Fibroblast of gingiva (primary cell): ENCODE data around the gene BRD3OS.
A peak's percentile ranks its signal among the peaks of the same experiment; 100 is the strongest.
"Not testable (repeated sequence)": the region's sequence is repeated elsewhere in the genome, so short reads cannot be mapped to it uniquely, and the experiment has no call there.

ENCODE experiments used
- DNase-seq: peaks from one replicate; pipeline ENCODE4 v3.0.0-alpha.2; 2011; ENCODE audit warnings: low read depth

Gene BRD3OS

GRCh38 chr9:133988771-133989170 is 36.5 kb upstream of the BRD3OS start:
- not testable (repeated sequence) for DNase-seq

DNA sequence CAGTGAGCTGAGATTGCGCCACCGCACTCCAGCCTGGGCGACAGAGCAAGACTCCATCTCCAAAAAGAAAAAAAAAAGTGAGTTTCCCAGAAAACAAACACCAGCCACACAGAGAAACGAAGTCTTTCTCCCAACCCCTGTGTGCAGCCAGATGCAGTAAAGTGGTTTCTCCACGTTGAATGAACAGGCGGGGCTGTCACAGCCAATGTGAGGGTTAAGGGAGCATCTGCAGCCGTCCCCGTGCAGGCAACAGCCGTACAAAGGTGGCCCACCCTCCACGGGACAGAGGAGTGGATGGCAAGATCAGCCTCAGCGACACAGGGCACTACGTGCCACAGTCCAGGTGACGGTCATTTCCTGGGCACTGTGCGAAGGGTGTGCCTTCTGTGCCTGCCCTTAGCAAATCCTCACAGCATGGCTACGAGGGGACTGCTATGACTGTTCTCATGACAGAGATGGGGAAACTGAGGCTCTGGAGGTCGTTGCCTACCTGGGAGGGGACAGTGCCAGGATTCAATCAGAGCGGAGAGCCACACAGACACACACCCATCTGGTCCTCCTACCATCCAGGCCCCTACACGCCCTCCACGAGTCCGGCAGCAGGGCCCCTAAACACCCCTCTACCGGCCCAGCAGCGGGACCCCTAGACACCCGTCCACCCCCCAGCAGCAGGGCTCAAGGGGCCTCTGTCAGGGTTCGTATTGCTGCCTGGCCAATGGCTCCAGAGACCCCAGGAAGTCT is 35.5 kb upstream of the BRD3OS start:
- no peak for DNase-seq

GRCh38 chr9:133990366-133991213 is 34.7 kb upstream of the BRD3OS start:
- peak; percentile 69 for DNase-seq

- no peak for DNase-seq
These were observed 33.9 kb upstream of the BRD3OS start for GRCh38 chr9:133991214-133991921.

GRCh38 chr9:133991964-133992779 is 33.1 kb upstream of the BRD3OS start, which contains the start of gene VAV2:
Gene VAV2, minus strand, starts transcription at chr9:133992324. Its CDS starts 46 bp downstream, at chr9:133992278.
- DNase-seq = peak; percentile 74

- peak; percentile 89 for DNase-seq
These were observed 32.3 kb upstream of the BRD3OS start for GRCh38 chr9:133992780-133993634.

DNA sequence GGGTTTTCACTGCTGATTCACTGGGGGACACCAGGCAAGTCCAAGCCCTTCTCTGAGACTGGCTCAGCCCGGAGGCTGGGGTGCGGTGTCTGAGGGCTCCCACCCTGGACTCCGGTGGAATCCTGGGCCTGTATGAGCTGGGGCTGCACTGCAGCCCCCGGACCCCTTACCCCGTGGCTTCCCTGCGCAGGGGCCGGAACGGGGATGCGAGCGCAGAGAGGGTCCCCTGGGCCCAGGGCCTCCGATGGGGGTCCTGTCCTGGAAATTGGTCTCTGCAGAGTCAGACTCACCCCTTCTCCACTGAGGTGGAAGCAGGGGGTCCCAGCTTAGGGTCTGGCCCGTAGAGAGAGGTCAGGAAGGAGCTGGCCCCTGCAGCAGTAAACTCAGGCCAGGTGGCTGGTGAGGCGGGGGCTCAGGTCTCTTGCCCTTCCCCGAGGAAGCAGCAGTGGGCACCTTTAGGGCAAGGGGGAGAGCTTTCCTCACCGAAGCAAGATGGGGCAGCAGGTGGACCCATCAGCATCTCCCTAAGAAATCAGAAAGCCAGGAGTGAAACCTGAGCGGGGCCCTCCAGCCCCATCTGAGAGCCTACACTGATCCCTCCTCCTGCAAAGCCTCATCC is 31.5 kb upstream of the BRD3OS start:
- DNase-seq = no peak

DNA sequence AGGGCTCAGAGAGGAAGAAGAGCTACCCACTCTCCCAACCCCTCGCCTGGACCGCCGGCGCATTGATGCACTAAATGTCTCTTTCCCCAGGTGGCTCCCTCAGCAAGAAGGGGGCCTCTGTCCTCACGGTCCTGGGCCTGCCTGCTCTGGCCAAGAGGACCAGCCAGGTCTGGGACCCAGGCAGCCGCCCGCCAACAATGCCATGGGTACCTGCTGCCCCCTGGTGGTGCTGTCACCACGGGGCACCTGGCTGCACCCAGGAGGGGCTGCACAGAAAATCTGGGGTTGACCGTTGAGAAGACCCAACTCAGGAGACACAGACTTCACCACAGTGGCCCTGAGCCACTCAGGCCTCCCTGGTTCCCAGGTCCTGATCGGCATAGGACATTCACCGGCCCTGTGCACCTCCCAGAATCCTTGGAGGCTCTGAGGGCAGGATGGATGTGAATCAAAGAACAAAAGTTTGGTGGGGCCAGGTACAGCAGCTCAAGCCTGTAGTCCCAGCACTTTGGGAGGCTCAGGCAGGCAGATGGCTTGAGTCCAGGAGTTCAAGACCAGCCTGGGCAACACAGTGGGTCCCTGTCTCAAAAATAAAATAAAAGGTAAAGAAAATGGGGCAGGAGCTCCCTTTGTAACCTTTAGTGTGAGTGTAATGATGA is 30.8 kb upstream of the BRD3OS start:
- peak; percentile 40 for DNase-seq

DNA sequence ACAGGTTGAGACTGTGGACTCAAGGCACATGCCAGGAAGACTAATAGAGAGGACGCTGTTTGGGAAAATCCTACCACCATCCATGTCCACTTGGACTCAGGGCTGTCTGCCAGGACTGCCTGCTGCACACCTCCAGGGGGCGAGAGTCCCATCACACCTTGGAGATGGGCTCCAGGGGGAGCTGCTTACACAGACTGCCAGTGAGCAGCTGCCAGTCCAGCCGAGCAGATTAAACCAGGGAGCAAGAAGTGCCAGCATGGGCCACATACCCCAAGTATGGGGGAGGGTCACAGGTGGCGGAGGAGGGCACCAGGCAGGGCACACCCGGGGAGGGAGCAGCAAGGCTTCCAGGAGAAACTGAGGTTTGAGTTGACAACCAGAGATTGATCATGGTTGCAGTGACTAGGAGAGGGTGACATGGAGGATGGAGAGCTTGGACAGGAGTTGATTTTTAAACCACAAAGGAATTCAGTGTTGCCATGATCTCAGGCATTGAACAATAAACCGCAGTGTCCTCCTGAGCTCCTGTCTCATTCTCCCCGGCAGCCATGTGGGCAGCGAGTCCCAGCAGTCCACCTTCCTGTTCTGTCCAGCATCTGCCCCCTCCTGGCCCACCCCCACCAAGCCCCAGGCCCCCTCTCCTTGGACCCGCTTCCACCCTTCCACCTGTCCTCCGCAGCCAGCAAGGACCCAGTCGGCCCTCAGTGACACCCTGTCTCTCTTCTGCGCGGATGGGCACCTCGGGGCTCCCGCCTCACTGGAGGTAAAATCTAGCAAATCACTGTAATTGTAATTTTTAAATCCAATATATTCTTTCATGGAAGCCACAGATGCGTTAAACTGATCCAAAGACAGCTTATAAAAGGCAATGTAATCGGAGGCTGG is 30.0 kb upstream of the BRD3OS start:
- DNase-seq = no peak

- no peak for DNase-seq
These were observed 28.5 kb upstream of the BRD3OS start for GRCh38 chr9:133996531-133997520.

- no peak for DNase-seq
These were observed 27.7 kb upstream of the BRD3OS start for GRCh38 chr9:133997584-133997983.

DNA sequence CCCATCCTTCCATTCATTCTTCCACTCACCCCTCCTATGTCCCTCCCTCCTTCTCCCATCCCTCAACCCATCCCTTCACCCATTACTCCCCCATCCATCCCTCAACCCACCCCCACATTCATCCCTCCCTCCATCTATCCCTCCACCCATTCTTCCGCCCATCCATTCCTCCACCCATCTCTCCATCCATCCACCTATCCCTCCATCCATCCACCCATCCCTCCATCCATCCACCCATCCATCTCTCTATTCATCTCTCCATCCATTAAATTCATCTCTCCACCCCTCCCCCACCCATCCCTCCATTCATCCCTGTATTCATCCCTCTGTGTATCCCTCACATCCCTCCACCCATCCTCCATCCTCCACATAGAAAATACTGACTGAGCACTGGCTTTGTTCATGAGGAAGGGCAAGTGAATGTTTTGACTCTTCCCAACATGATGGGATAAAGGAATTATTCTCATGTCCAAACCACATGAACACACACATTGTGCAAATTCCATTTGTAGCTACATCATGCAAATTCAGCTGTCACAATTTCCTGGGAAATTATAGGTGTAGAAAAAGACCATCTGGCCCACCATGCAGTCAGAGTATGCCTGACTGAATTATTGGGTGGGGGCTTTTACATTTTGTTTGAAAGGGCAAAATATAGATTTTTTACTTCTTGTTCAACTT is 26.2 kb upstream of the BRD3OS start:
- DNase-seq = no peak

DNA sequence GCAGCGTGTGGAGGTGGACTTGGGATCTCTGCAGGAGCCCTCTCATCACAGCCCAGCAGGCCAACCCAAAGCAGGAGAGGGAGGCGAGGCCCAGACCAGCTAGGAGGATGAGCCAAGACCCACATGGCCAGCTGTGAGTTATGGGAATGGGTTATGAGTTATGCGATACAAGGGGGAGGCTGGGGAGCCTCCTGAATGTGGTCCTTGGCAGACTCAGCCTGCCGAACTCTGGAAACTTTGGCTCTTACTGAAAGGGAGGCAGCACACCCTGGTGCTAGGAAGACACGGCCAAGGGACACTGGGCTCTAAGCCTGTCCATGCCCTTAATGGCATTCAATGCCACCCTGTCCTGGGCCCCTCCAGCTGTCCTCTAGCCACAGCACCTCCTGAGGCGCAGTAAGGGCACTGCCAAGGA is 25.4 kb upstream of the BRD3OS start:
- no peak for DNase-seq

- no peak for DNase-seq
These were observed 22.5 kb upstream of the BRD3OS start for GRCh38 chr9:134002796-134003195.

GRCh38 chr9:134003237-134003636 is 22.0 kb upstream of the BRD3OS start:
- DNase-seq = no peak

DNA sequence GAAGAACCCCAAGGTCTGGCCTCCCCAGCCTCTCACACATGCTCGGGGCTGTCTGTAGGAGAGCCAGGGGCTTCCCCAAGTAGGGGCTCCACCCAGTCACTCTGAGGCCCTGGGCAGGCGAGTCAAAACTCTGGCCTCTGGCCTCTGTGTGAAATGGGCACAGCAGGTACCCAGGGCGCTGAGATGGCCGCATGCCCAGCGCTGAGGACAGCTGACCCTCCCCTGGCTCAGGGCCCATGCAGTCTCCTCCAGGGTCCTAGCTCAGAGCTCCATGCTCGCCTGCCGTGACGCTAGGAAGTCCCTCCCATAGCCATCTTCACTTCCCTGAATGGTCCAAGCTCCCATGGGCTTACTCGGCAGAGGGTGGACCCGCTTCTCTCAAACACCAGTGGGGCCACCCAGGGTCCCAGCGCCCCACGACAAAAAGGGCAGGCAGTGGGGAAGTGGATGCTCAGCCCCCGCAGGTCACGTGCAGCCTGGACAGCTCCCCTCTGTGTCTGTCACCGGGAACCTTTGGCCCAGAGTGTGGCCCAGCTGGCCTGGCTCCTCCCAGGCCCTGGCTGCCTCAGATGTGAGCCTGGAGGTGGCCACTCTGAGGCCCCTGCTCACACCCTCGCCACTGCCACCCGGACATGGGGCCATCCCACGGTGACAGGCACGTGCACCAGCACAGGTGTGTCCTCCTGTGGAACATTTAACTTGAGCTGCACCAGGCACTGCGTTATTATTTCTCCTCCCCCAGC is 21.0 kb upstream of the BRD3OS start:
- DNase-seq = no peak
